Activated T-helper 17 cell treated with anti-CD3 and anti-CD28 coated beads, Interleukin-2, amount 50 U/mL, for 72 hours (primary cell): ENCODE data around the gene HPSE. TPM values are rescaled to one million over a fixed set of nuclear protein-coding genes. Genes with fewer than 3 reads are reported as not detected.
"Not testable (repeated sequence)": the region's sequence is repeated elsewhere in the genome, so short reads cannot be mapped to it uniquely, and the experiment has no call there.

Experiments
- ATAC-seq: fragments of 150-1000 bp; cut with Tn5 transposase; replicated peaks from 2 replicates; pipeline ENCODE4 v1.10.0; 2021; ENCODE audit warnings: mild to moderate bottlenecking, moderate library complexity
- H3K27ac Mint-ChIP-seq: one replicate; pipeline ENCODE4 v1.8.0; 2022; ENCODE audit warnings: mixed read lengths
- H3K27me3 Mint-ChIP-seq: one replicate; pipeline ENCODE4 v1.8.0; 2022; ENCODE audit warnings: mixed read lengths
- H3K36me3 Mint-ChIP-seq: one replicate; pipeline ENCODE4 v1.8.0; 2022; ENCODE audit warnings: low read depth, mild to moderate bottlenecking, mixed read lengths
- H3K4me1 Mint-ChIP-seq: one replicate; pipeline ENCODE4 v1.8.0; 2022; ENCODE audit warnings: mixed read lengths
- H3K4me3 Mint-ChIP-seq: one replicate; pipeline ENCODE4 v1.8.0; 2022; ENCODE audit warnings: mild to moderate bottlenecking, mixed read lengths
- H3K9me3 Mint-ChIP-seq: one replicate; pipeline ENCODE4 v1.8.0; 2022; ENCODE audit warnings: mixed read lengths
- total RNA-seq, 2 donors: library from RNA; stranded (reverse); gene quantifications; one replicate each; pipeline ENCODE4 v1.2.3, GENCODE V29; 2022

HPSE gene
- total RNA-seq, 2 donors from 2014 or later: 12.3 to 13.7 TPM

- Mint-ChIP-seq H3K9me3 (no peaks in the 10 kb centered on the region), H3K36me3 (peaks cover 64% of the 10 kb centered on the region), H3K4me3 (no peak overlapping the region), H3K4me1 (peaks cover 5% of the 10 kb centered on the region), H3K27me3 (no peaks in the 10 kb centered on the region), H3K27ac (no peak overlapping the region)
- no peak for ATAC-seq
These were observed 17.0 kb downstream of the HPSE start for GRCh38 chr4:83317671-83318070.

- H3K9me3 Mint-ChIP-seq: no peaks in the 10 kb centered on the region
- H3K27me3 Mint-ChIP-seq: no peaks in the 10 kb centered on the region
- H3K36me3 Mint-ChIP-seq: peaks cover 67% of the 10 kb centered on the region
- no peak for ATAC-seq
- no peak overlapping the region for H3K4me3 Mint-ChIP-seq
- no peak overlapping the region for H3K27ac Mint-ChIP-seq
- peaks cover 5% of the 10 kb centered on the region for H3K4me1 Mint-ChIP-seq
These were observed 18.0 kb downstream of the HPSE start for GRCh38 chr4:83316459-83317165.

GRCh38 chr4:83315341-83315870 is 19.2 kb downstream of the HPSE start:
- Mint-ChIP-seq H3K4me1 (no peaks in the 10 kb centered on the region), H3K27ac (no peak overlapping the region), H3K27me3 (no peaks in the 10 kb centered on the region), H3K36me3 (peaks cover 69% of the 10 kb centered on the region), H3K4me3 (no peak overlapping the region), H3K9me3 (no peaks in the 10 kb centered on the region)
- ATAC-seq: no peak

GRCh38 chr4:83308672-83309071 is 26.0 kb downstream of the HPSE start:
- Mint-ChIP-seq H3K36me3 (peaks cover 61% of the 10 kb centered on the region), H3K4me1 (peaks cover 4% of the 10 kb centered on the region), H3K9me3 (no peaks in the 10 kb centered on the region), H3K27ac (no peak overlapping the region), H3K4me3 (no peak overlapping the region), H3K27me3 (no peaks in the 10 kb centered on the region)
- no peak for ATAC-seq

- peaks cover 58% of the 10 kb centered on the region for H3K36me3 Mint-ChIP-seq
- no peak overlapping the region for H3K4me3 Mint-ChIP-seq
- H3K9me3 Mint-ChIP-seq: no peaks in the 10 kb centered on the region
- H3K4me1 Mint-ChIP-seq: peaks cover 4% of the 10 kb centered on the region
- no peak for ATAC-seq
- no peaks in the 10 kb centered on the region for H3K27me3 Mint-ChIP-seq
- H3K27ac Mint-ChIP-seq: no peak overlapping the region
These were observed 26.7 kb downstream of the HPSE start for GRCh38 chr4:83307920-83308319.

GRCh38 chr4:83305187-83305586 is 29.5 kb downstream of the HPSE start:
- Mint-ChIP-seq H3K36me3 (peaks cover 57% of the 10 kb centered on the region), H3K4me1 (peaks cover 4% of the 10 kb centered on the region), H3K27me3 (no peaks in the 10 kb centered on the region), H3K9me3 (no peaks in the 10 kb centered on the region), H3K27ac (no peak overlapping the region), H3K4me3 (no peak overlapping the region)
- no peak for ATAC-seq

- peak overlapping the region; percentile 39 for H3K27ac Mint-ChIP-seq
- peak overlapping the region; percentile 6 for H3K4me3 Mint-ChIP-seq
- ATAC-seq: peak; percentile 42
- peaks cover 27% of the 10 kb centered on the region for H3K36me3 Mint-ChIP-seq
- H3K9me3 Mint-ChIP-seq: no peaks in the 10 kb centered on the region
- no peaks in the 10 kb centered on the region for H3K27me3 Mint-ChIP-seq
- H3K4me1 Mint-ChIP-seq: peaks cover 10% of the 10 kb centered on the region
These were observed 36.9 kb downstream of the HPSE start for GRCh38 chr4:83297548-83298260.

- Mint-ChIP-seq H3K4me3 (peak overlapping the region; percentile 35), H3K27ac (no peak overlapping the region), H3K27me3 (no peaks in the 10 kb centered on the region), H3K9me3 (no peaks in the 10 kb centered on the region), H3K4me1 (peaks cover 10% of the 10 kb centered on the region), H3K36me3 (no peaks in the 10 kb centered on the region)
- ATAC-seq: no peak
These were observed 41.2 kb downstream of the HPSE start for GRCh38 chr4:83293305-83294046.

GRCh38 chr4:83290059-83290774 is 44.4 kb downstream of the HPSE start:
- not testable (repeated sequence) for H3K27ac Mint-ChIP-seq, H3K4me1 Mint-ChIP-seq, H3K36me3 Mint-ChIP-seq, H3K27me3 Mint-ChIP-seq, H3K4me3 Mint-ChIP-seq, H3K9me3 Mint-ChIP-seq, ATAC-seq

GRCh38 chr4:83288381-83288780 is 46.3 kb downstream of the HPSE start:
- H3K9me3 Mint-ChIP-seq, H3K27ac Mint-ChIP-seq, H3K36me3 Mint-ChIP-seq, ATAC-seq, H3K4me3 Mint-ChIP-seq, H3K4me1 Mint-ChIP-seq, H3K27me3 Mint-ChIP-seq: not testable (repeated sequence)

GRCh38 chr4:83285055-83285407 is 49.6 kb downstream of the HPSE start:
- Mint-ChIP-seq H3K4me1 (peaks cover 18% of the 10 kb centered on the region), H3K27ac (peak overlapping the region; percentile 93)

GRCh38 chr4:83284193-83285054 is 50.2 kb downstream of the HPSE start, which contains the start of gene COQ2:
Gene COQ2 (minus strand): TSS chr4:83284798. CDS start chr4:83284764, 34 bp downstream.
- H3K27ac Mint-ChIP-seq: peak within 1 kb of the TSS; percentile 93
- H3K27me3 Mint-ChIP-seq: no peaks in the 10 kb centered on the region
- H3K4me1 Mint-ChIP-seq: peaks cover 18% of the 10 kb centered on the region
- no peaks in the 10 kb centered on the region for H3K9me3 Mint-ChIP-seq
- ATAC-seq: peak; percentile 94
- peak within 1 kb of the TSS; percentile 92 for H3K4me3 Mint-ChIP-seq
- H3K36me3 Mint-ChIP-seq: no peaks in the 10 kb centered on the region

More at GRCh38 chr4:83285055-83285407, 49.6 kb downstream of the HPSE start:
- H3K4me3 Mint-ChIP-seq: peak overlapping the region; percentile 92
- peak; percentile 34 for ATAC-seq
- H3K27me3 Mint-ChIP-seq: no peaks in the 10 kb centered on the region
- no peaks in the 10 kb centered on the region for H3K9me3 Mint-ChIP-seq
- no peaks in the 10 kb centered on the region for H3K36me3 Mint-ChIP-seq

- H3K9me3 Mint-ChIP-seq: no peaks in the 10 kb centered on the region
- no peaks in the 10 kb centered on the region for H3K27me3 Mint-ChIP-seq
- peaks cover 23% of the 10 kb centered on the region for H3K4me1 Mint-ChIP-seq
- no peak overlapping the region for H3K27ac Mint-ChIP-seq
- peak overlapping the region; percentile 92 for H3K4me3 Mint-ChIP-seq
- no peak for ATAC-seq
- peaks cover 9% of the 10 kb centered on the region for H3K36me3 Mint-ChIP-seq
These were observed 51.5 kb downstream of the HPSE start for GRCh38 chr4:83283181-83283580.
